Panc1 (cell line): Measurements from ENCODE around the gene PADI3. TPM values are rescaled to one million over a fixed set of nuclear protein-coding genes. Genes with fewer than 3 reads are reported as not detected.

Experiments used
- ATAC-seq: fragments of 200-7000 bp; cut with Tn5 transposase; 2 replicates; pipeline ENCODE4 v1.9.1; 2020; ENCODE audit warnings: mild to moderate bottlenecking, moderate library complexity
- BruUV-seq: library from RNA; stranded (reverse); fragments of 400-500 nt; replicated peaks from 2 replicates; lab custom pipeline; 2021; lab: Mats Ljungman, UMichigan
- CTCF ChIA-PET: fragments of 300-600 bp; sonication (Branson Sonifier 250); formaldehyde crosslinking; loops from one replicate; lab custom pipeline; 2022; ENCODE audit warnings: antibody characterized with exemption; lab: Charles Lee
- POLR2A ChIA-PET: fragments of 300-600 bp; sonication (Branson Sonifier 250); formaldehyde crosslinking; loops from one replicate; lab custom pipeline; 2022; ENCODE audit warnings: antibody characterized with exemption; lab: Charles Lee
- DNase-seq: peaks from one replicate; pipeline ENCODE4 v3.0.0-alpha.2; 2010; ENCODE audit warnings: low read depth, low spot score
- H3K27ac ChIP-seq: 2 replicates; pipeline ENCODE4 v1.5.1; 2011; ENCODE audit warnings: mild to moderate bottlenecking, low read length, inconsistent platforms
- H3K27me3 ChIP-seq: fragments of 200-500 bp; sonication (Bioruptor generic); 2 replicates; pipeline ENCODE4 v1.6.0; 2014; ENCODE audit warnings: low read length, inconsistent platforms; ENCODE audit not compliant: control insufficient read depth, insufficient read depth
- H3K36me3 ChIP-seq: fragments of 200-500 bp; sonication (Bioruptor generic); 2 replicates; pipeline ENCODE4 v1.5.1; 2014; ENCODE audit warnings: inconsistent platforms, mild to moderate bottlenecking, low read length, moderate library complexity; ENCODE audit not compliant: control insufficient read depth, insufficient read depth
- H3K4me1 ChIP-seq: 2 replicates; pipeline ENCODE4 v1.5.1; 2011; ENCODE audit warnings: inconsistent platforms, mild to moderate bottlenecking, low read length, moderate library complexity; ENCODE audit not compliant: control insufficient read depth, insufficient read depth
- H3K4me3 ChIP-seq, 2 experiments: 2 replicates each; pipeline ENCODE4 v1.5.1; 2011 to 2012; ENCODE audit warnings: low read depth in 2 of 2, low read length in 2 of 2, mild to moderate bottlenecking in 2 of 2, inconsistent platforms in 1 of 2, moderate library complexity in 1 of 2
- H3K9me3 ChIP-seq: fragments of 200-500 bp; sonication (Bioruptor generic); 2 replicates; pipeline ENCODE4 v1.5.1; 2014; ENCODE audit warnings: low read depth, mild to moderate bottlenecking, inconsistent platforms, low read length, moderate library complexity; ENCODE audit not compliant: control insufficient read depth, insufficient read depth
- CTCF ChIP-seq: fragments of 450-650 bp; IDR thresholded peaks from 2 replicates; pipeline ENCODE4 v1.5.1; 2017; ENCODE audit warnings: mild to moderate bottlenecking
- POLR2AphosphoS5 ChIP-seq: IDR thresholded peaks from 2 replicates; pipeline ENCODE4 v1.6.1; 2012; ENCODE audit warnings: mild to moderate bottlenecking, low read depth, low read length, moderate library complexity
- REST ChIP-seq, 2 experiments: IDR thresholded peaks; 2 replicates each; pipeline ENCODE4 v1.6.1; 2011 to 2012; ENCODE audit warnings: low read depth in 2 of 2, control low read depth in 1 of 2, low read length in 1 of 2, mild to moderate bottlenecking in 1 of 2, moderate library complexity in 1 of 2; ENCODE audit not compliant: insufficient read depth in 1 of 2
- SIN3A ChIP-seq: IDR thresholded peaks from 2 replicates; pipeline ENCODE4 v1.6.1; 2012; ENCODE audit warnings: low read depth, mild to moderate bottlenecking, low read length, moderate library complexity, borderline replicate concordance; ENCODE audit not compliant: insufficient read depth
- TCF7L2 ChIP-seq: IDR thresholded peaks from 2 replicates; pipeline ENCODE4 v1.6.1; 2011; ENCODE audit warnings: mild to moderate bottlenecking, low read depth, low read length, inconsistent platforms
- in situ Hi-C: cut with HindIII; loops from 2 replicates; pipeline ENCODE4 v1.10.0; 2016; ENCODE audit warnings: low sequenced_read_pairs, low pct_unique_long_range_greater_than_20kb
- intact Hi-C: fragments of 100-400 bp; cut with micrococcal nuclease; formaldehyde crosslinking; loops from one replicate; pipeline ENCODE4 v1.10.0; 2022; ENCODE audit not compliant: unreplicated experiment
- total RNA-seq: library from RNA; stranded (reverse); gene quantifications from one replicate; pipeline ENCODE4 v1.2.1, GENCODE V29; 2021; ENCODE audit not compliant: unreplicated experiment

PADI3 gene
- total RNA-seq, 1 experiment from 2014 or later = 3.4 TPM

GRCh38 chr1:17310068-17310640 is 61.3 kb downstream of the PADI3 start:
- Histone ChIP-seq H3K4me3 (no peak overlapping the region), H3K9me3 (no peaks in the 10 kb centered on the region), H3K36me3 (no peaks in the 10 kb centered on the region), H3K27me3 (no peaks in the 10 kb centered on the region), H3K27ac (no peak overlapping the region), H3K4me1 (peaks cover 4% of the 10 kb centered on the region; the same call in 1 of the 2 replicates)
- no peak for DNase-seq
- BruUV-seq = no TSS peak
- ChIA-PET CTCF (no interaction called here), POLR2A (no interaction called here)
- ATAC-seq = no peak
- in situ Hi-C loops (no loop called here), intact Hi-C loops (no loop called here)
- TF ChIP-seq TCF7L2 = no peak
- TF ChIP-seq SIN3A = no peak
- no peak for TF ChIP-seq CTCF
- no peak for TF ChIP-seq POLR2AphosphoS5
- no peak for TF ChIP-seq REST (IDR thresholded peaks at IDR 0.05; ENCODE audit: insufficient read depth in 1 of 2, low read depth in 2 of 2, low read length in 1 of 2)

- no peaks in the 10 kb centered on the region for H3K4me1 ChIP-seq
- no peaks in the 10 kb centered on the region for H3K9me3 ChIP-seq
- CTCF ChIA-PET = interaction anchor here (1.0 kb wide), 1 partner anchor 23 kb away, joined by 3 read pairs; no protein-coding TSS in a partner anchor
- no peaks in the 10 kb centered on the region for H3K36me3 ChIP-seq
- no peaks in the 10 kb centered on the region for H3K27me3 ChIP-seq
- no TSS peak for BruUV-seq
- intact Hi-C loops = no loop called here
- POLR2A ChIA-PET = interaction anchor here (0.6 kb wide), 1 partner anchor 197 kb away, joined by 6 read pairs; no protein-coding TSS in a partner anchor
- in situ Hi-C loops = no loop called here
- H3K27ac ChIP-seq = no peak overlapping the region
- DNase-seq (no peak), ATAC-seq (no peak)
- no peak overlapping the region for H3K4me3 ChIP-seq
- no peak for TF ChIP-seq REST (IDR thresholded peaks at IDR 0.05; ENCODE audit: insufficient read depth in 1 of 2, low read depth in 2 of 2, low read length in 1 of 2)
- TF ChIP-seq CTCF = no peak
- TF ChIP-seq TCF7L2 = no peak
- TF ChIP-seq SIN3A = no peak
- no peak for TF ChIP-seq POLR2AphosphoS5
Observed at GRCh38 chr1:17313530-17314309, 64.8 kb downstream of the PADI3 start.
